DND-41 (cell line): ENCODE data around the gene SIRPB2.
A peak's percentile ranks its signal among the peaks of the same experiment; 100 is the strongest.

ENCODE experiments used
- ATAC-seq: fragments of 200-7000 bp; cut with Tn5 transposase; 3 replicates; pipeline ENCODE4 v1.9.1; 2021; ENCODE audit warnings: low read depth; ENCODE audit not compliant: insufficient read depth
- DNase-seq: peaks from one replicate; pipeline ENCODE4 v3.0.0-alpha.2; 2020
- H2AFZ ChIP-seq: 2 replicates; pipeline ENCODE4 v1.6.0; 2012; ENCODE audit warnings: low read depth, low read length
- H3K27ac ChIP-seq: 2 replicates; pipeline ENCODE4 v1.5.1; 2012; ENCODE audit warnings: low read length, inconsistent platforms
- H3K27me3 ChIP-seq: fragments of 200-600 bp; sonication (generic); 2 replicates; pipeline ENCODE4 v1.6.0; 2012; ENCODE audit warnings: low read length, mild to moderate bottlenecking, inconsistent platforms; ENCODE audit not compliant: insufficient read depth, poor library complexity
- H3K36me3 ChIP-seq: 2 replicates; pipeline ENCODE4 v1.5.1; 2012; ENCODE audit warnings: low read length, inconsistent platforms; ENCODE audit not compliant: insufficient read depth
- H3K4me1 ChIP-seq: 2 replicates; pipeline ENCODE4 v1.5.1; 2012; ENCODE audit warnings: mild to moderate bottlenecking, low read length; ENCODE audit not compliant: insufficient read depth
- H3K4me2 ChIP-seq: 2 replicates; pipeline ENCODE4 v1.6.0; 2012; ENCODE audit warnings: mild to moderate bottlenecking, moderate library complexity, low read length, inconsistent platforms; ENCODE audit not compliant: insufficient read depth
- H3K4me3 ChIP-seq, 2 experiments: fragments of 200-600 bp in 1 of 2; shearing (Covaris generic) in 1 of 2; 2 replicates each; pipeline ENCODE4 v1.5.1; 2012 to 2016; ENCODE audit warnings: inconsistent platforms in 2 of 2, low read length in 2 of 2, mild to moderate bottlenecking in 2 of 2, low read depth in 1 of 2, moderate library complexity in 1 of 2
- H3K79me2 ChIP-seq: 2 replicates; pipeline ENCODE4 v1.6.0; 2012; ENCODE audit warnings: low read length, inconsistent platforms; ENCODE audit not compliant: insufficient read depth
- H3K9ac ChIP-seq: 2 replicates; pipeline ENCODE4 v1.6.0; 2012; ENCODE audit warnings: low read depth, mild to moderate bottlenecking, inconsistent platforms, low read length, moderate library complexity
- H3K9me3 ChIP-seq: 2 replicates; pipeline ENCODE4 v1.5.1; 2012; ENCODE audit warnings: low read length, moderate library complexity, mild to moderate bottlenecking, inconsistent platforms; ENCODE audit not compliant: insufficient read depth, severe bottlenecking
- H4K20me1 ChIP-seq: 2 replicates; pipeline ENCODE4 v1.6.0; 2012; ENCODE audit warnings: low read length; ENCODE audit not compliant: insufficient read depth
- EZH2 ChIP-seq: IDR thresholded peaks from 3 replicates; pipeline ENCODE4 v1.6.1; 2012; ENCODE audit warnings: borderline replicate concordance, low read depth, mild to moderate bottlenecking, moderate library complexity, low read length, inconsistent platforms; ENCODE audit not compliant: severe bottlenecking
- TF ChIP-seq, protein P1 (sequence below): IDR thresholded peaks from 2 replicates; pipeline ENCODE4 v1.5.1; 2012; ENCODE audit warnings: borderline replicate concordance, low read length, moderate library complexity, mild to moderate bottlenecking; ENCODE audit not compliant: poor library complexity, severe bottlenecking; ENCODE audit errors: extremely low read depth

The SIRPB2 gene

DNA sequence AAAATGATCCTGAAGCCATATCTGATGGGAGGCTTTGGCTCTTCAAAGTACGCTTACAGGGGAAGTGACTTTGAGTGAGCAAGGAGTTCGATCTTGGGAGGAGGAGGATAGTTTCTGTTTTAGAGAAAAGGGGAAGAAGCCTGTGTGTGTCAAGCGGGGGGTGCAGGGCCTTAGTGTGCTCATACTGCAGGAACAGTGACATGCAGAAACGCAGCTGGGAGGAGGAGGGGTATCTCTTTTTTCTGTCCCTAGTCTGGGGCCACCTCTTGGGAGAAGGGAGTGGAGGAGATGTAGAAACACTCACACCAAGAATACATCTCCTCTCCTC lies 46.5 kb upstream of the SIRPB2 start:
- no peaks in the 10 kb centered on the region for H3K36me3 ChIP-seq
- H3K79me2 ChIP-seq, result no peaks in the 10 kb centered on the region
- H2AFZ ChIP-seq, result no peak overlapping the region
- TF ChIP-seq, protein P1, sequence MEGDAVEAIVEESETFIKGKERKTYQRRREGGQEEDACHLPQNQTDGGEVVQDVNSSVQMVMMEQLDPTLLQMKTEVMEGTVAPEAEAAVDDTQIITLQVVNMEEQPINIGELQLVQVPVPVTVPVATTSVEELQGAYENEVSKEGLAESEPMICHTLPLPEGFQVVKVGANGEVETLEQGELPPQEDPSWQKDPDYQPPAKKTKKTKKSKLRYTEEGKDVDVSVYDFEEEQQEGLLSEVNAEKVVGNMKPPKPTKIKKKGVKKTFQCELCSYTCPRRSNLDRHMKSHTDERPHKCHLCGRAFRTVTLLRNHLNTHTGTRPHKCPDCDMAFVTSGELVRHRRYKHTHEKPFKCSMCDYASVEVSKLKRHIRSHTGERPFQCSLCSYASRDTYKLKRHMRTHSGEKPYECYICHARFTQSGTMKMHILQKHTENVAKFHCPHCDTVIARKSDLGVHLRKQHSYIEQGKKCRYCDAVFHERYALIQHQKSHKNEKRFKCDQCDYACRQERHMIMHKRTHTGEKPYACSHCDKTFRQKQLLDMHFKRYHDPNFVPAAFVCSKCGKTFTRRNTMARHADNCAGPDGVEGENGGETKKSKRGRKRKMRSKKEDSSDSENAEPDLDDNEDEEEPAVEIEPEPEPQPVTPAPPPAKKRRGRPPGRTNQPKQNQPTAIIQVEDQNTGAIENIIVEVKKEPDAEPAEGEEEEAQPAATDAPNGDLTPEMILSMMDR, result no peak
- TF ChIP-seq EZH2, result no peak
- DNase-seq, result no peak
- ATAC-seq, result no peak
- no peaks in the 10 kb centered on the region for H3K9me3 ChIP-seq
- H3K9ac ChIP-seq, result no peak overlapping the region
- H3K27me3 ChIP-seq, result no peaks in the 10 kb centered on the region
- no peak overlapping the region for H3K4me2 ChIP-seq
- 0 out of 2 replicates have a peak, but pooled peaks cover 4% of the 10 kb centered on the region for H3K4me1 ChIP-seq
- no peak overlapping the region for H3K4me3 ChIP-seq
- H3K27ac ChIP-seq, result no peak overlapping the region
- H4K20me1 ChIP-seq, result no peaks in the 10 kb centered on the region

DNA sequence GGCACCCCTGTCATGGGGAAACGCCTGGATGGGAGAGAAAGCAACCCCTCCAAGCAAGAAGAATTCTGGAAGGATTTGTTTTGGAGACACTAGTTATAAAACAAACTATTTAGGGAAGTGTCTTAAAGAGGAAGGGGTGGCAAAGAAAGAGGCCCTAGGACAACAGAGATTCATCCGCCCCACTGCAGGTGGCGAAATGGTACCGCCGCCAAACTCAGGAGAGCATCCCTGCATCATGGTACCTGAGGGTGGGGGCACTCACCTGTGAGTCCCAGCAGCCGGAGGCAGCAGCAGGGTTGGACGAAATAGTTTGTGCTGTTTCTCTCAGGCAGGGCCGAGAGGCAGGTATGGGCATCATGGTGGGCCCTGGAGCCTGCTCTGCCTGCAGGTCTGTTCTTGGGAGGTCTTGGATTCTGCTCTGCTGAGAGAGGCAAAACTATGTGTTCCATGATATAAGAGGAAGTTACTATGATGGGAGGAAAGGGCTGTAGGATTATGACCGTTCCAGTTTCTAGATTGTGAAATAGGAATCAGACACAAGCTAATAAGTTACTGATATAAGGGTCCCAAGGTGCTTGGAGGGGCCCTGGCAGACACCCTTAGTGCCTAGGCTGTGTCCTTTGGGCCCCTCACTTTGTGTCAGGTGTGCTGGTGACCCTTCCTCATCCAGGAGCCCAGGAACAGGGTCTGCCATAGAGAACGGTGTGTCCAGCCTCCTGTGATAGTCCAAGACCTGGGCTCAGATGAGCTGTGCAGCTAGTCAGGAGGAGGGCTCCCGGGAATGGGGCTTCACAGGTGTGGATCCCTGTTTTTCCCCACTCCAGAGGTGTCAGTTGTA lies 45.9 kb upstream of the SIRPB2 start:
- Histone ChIP-seq H2AFZ (no peak overlapping the region), H3K4me2 (no peak overlapping the region), H3K27ac (no peak overlapping the region)

DNA sequence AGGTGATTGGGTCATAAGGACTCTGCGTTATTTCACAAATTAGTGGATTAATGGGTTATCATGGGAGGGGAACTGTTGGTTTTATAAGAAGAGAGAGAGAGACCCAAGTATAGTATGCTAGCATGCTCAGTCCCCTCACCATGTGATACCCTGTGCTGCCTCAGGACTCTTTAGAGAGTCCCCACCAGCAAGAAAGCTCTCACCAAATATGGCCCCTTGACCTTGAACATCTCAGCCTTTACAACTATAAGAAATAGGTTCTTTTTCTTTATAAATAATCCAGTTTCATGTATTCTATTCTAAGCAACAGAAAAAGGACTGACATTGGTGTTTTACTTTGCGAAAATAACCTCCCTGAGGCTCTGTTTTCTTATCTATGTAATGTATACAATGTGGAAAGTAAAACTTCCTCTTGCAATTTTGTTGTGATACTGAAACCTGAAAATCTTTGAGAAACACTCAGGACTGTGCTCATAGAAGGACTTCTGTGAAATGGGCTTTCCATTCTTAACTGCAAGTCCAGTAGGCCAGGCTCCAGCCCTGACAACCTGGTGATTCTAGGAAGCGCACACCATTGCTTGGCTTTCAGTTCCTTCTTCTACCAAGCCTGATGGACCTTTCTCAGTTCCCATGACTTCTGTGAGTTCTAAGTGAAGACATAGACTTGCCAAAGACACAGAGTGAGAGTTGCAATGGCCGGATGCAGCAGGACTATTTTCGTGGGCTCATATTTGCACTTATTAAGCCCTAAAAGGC lies 44.4 kb upstream of the SIRPB2 start:
- no peak overlapping the region for H3K4me2 ChIP-seq
- TF ChIP-seq, protein P1, result no peak
- no peak for TF ChIP-seq EZH2
- DNase-seq, result no peak
- H3K36me3 ChIP-seq, result no peaks in the 10 kb centered on the region
- no peaks in the 10 kb centered on the region for H3K9me3 ChIP-seq
- 0 out of 2 replicates have a peak, but pooled peaks cover 4% of the 10 kb centered on the region for H3K4me1 ChIP-seq
- no peak for ATAC-seq
- H3K27me3 ChIP-seq, result no peaks in the 10 kb centered on the region
- no peaks in the 10 kb centered on the region for H3K79me2 ChIP-seq
- H3K4me3 ChIP-seq, result no peak overlapping the region
- no peak overlapping the region for H3K27ac ChIP-seq
- H4K20me1 ChIP-seq, result no peaks in the 10 kb centered on the region
- no peak overlapping the region for H3K9ac ChIP-seq
- peak overlapping the region; percentile 29; the same call in 1 of the 2 replicates for H2AFZ ChIP-seq

More for the DNA sequence above, 45.9 kb upstream of the SIRPB2 start:
- TF ChIP-seq, protein P1, result no peak
- no peak for TF ChIP-seq EZH2
- no peak overlapping the region for H3K9ac ChIP-seq
- H3K79me2 ChIP-seq, result no peaks in the 10 kb centered on the region
- DNase-seq, result no peak
- 0 out of 2 replicates have a peak, but pooled peaks cover 4% of the 10 kb centered on the region for H3K4me1 ChIP-seq
- no peak for ATAC-seq
- H3K36me3 ChIP-seq, result no peaks in the 10 kb centered on the region
- H3K27me3 ChIP-seq, result no peaks in the 10 kb centered on the region
- no peaks in the 10 kb centered on the region for H4K20me1 ChIP-seq
- H3K9me3 ChIP-seq, result no peaks in the 10 kb centered on the region
- no peak overlapping the region for H3K4me3 ChIP-seq
